ENCODE data around the gene TRABD2B.

- TF ChIP-seq CTCF (conservative IDR thresholded peaks at IDR 0.05) (no peak), ZFX (IDR thresholded peaks at IDR 0.05) (no peak)
These were observed 270.0 kb downstream of the TRABD2B start for GRCh38 chr1:47727051-47727696.

Data from C4-2B (cell line).